Daoy (cell line): Measurements from ENCODE around the gene C20orf204. TPM values are rescaled to one million over a fixed set of nuclear protein-coding genes. Genes with fewer than 3 reads are reported as not detected.
A peak's percentile ranks its signal among the peaks of the same experiment; 100 is the strongest.

Experiments
- DNase-seq: peaks from one replicate; pipeline ENCODE4 v3.0.0-alpha.2; 2015; ENCODE audit warnings: low read depth
- total RNA-seq: library from RNA; depleted of rRNA; stranded (reverse); fragments of >200 nt; shearing (Covaris generic); gene quantifications from 2 replicates; pipeline ENCODE4 v1.2.3, GENCODE V29; 2014

The C20orf204 gene
- total RNA-seq, 1 experiment from 2014 or later: 1.1 TPM

- DNase-seq: no peak
Observed at GRCh38 chr20:64025826-64026412, 10.1 kb upstream of the C20orf204 start.

- DNase-seq: no peak
Observed at GRCh38 chr20:64027981-64028685, 7.8 kb upstream of the C20orf204 start.

- DNase-seq: no peak
Observed at GRCh38 chr20:64029293-64030117, 6.5 kb upstream of the C20orf204 start.

GRCh38 chr20:64030371-64031134, 5.4 kb upstream of the C20orf204 start:
- DNase-seq: no peak

GRCh38 chr20:64031822-64032314, 4.1 kb upstream of the C20orf204 start:
- DNase-seq: no peak

- no peak for DNase-seq
Observed at GRCh38 chr20:64032706-64033624, 3.0 kb upstream of the C20orf204 start.

- DNase-seq: no peak
Observed at GRCh38 chr20:64033981-64034493, 1.9 kb upstream of the C20orf204 start.

GRCh38 chr20:64035066-64035932, 683 bp upstream of the C20orf204 start:
- no peak for DNase-seq

GRCh38 chr20:64036346-64037198, 590 bp downstream of the C20orf204 start:
- no peak for DNase-seq

- DNase-seq: no peak
Observed at GRCh38 chr20:64037199-64037497, 1.2 kb downstream of the C20orf204 start.

GRCh38 chr20:64037498-64038213, 1.7 kb downstream of the C20orf204 start:
- DNase-seq: no peak

- DNase-seq: no peak
Observed at GRCh38 chr20:64038224-64038564, 2.2 kb downstream of the C20orf204 start.

GRCh38 chr20:64038565-64039292, 2.7 kb downstream of the C20orf204 start:
- DNase-seq: peak; percentile 80

- DNase-seq: no peak
Observed at GRCh38 chr20:64039293-64040160, 3.5 kb downstream of the C20orf204 start.

- no peak for DNase-seq
Observed at GRCh38 chr20:64040231-64041039, 4.5 kb downstream of the C20orf204 start.
